ENCODE data around the gene GRID1. TPM values are rescaled to one million over a fixed set of nuclear protein-coding genes. Genes with fewer than 3 reads are reported as not detected.

Gene GRID1
- total and polyA plus RNA-seq, 11 donors = 0.69 to 3.4 (median 1.6) TPM

DNA sequence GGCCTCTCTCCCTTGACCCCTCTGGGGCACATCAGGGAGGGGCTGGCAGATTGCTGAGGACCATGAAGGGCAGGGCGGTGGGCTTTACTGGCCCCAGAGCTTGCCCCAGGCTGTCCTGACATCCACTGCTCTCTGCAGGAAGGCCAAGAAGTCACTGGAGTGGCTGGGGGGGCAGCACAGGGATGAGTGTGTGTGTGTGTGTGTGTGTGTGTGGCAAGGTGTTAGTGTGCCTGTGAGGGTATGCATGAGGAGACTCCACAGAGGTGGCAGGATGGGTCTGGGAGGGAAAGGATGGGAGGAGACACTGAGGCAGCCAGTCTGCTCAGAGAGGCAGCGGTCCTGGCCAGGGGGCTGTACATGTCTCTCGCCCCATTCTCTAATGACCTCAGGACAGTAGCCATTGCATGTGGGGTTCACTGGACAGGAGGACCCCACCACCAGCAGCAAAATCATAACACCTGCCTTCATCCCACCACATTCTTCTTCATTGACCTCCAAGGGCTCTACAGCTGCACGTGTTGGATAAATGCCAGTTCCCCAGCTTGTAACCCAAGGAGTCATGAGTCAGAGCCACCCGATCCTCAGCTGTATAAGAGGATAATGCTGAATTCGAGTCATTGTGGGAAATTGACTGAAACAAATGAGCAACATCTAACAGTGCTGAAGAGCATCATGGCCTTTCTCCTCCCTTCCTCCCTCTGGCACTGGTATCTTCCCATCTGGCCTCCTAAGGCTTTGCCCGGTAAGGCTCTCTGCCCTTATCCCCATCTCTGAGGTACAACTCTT, 720.5 kb downstream of the GRID1 start:
- intact Hi-C loops (cut with DNase I) = no loop called here
- H3K27ac ChIP-seq = no peak overlapping the region
- no peaks in the 10 kb centered on the region for H3K27me3 ChIP-seq
- no peaks in the 10 kb centered on the region for H3K36me3 ChIP-seq
- WGBS, 4 donors = 82 to 87% (median 85%) methylated on average over 7 of the region's 7 CpGs
- ATAC-seq = no peak
- TF ChIP-seq POLR2A (IDR thresholded peaks at IDR 0.05) (no peak), CTCF (IDR thresholded peaks at IDR 0.05) (no peak)
- H3K9me3 ChIP-seq = no peaks in the 10 kb centered on the region
- no peak overlapping the region for H3K4me3 ChIP-seq
- DNase-seq = no peak
- peaks cover 0 to 14% (median 0%) of the 10 kb centered on the region in 12 donors for H3K4me1 ChIP-seq

DNA sequence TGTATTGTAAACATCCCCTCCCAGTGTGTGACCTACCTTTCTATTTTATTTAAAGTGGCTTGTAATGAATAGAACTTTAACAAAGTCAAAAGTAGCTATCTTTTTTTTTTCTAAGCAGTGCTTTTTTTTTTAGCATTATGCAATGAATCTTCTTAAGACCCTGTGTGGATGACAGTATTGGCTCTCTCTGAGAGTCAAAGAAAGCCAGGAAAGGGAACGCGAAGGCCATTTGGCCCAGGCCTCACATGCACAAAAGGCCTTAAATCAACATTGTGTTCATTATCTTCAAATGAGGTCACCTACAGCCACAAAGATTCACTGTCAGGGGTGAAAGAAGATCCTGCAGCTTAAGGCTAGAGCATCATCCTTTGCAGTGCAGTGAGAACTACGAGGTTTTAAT, 721.5 kb downstream of the GRID1 start:
- Histone ChIP-seq H3K4me3 (no peak overlapping the region), H3K27ac (no peak overlapping the region), H3K36me3 (no peaks in the 10 kb centered on the region), H3K4me1 (peaks cover 0 to 14% (median 0%) of the 10 kb centered on the region in 12 donors), H3K27me3 (no peaks in the 10 kb centered on the region), H3K9me3 (no peaks in the 10 kb centered on the region)
- ATAC-seq = no peak
- TF ChIP-seq POLR2A (IDR thresholded peaks at IDR 0.05) (no peak), CTCF (IDR thresholded peaks at IDR 0.05) (no peak)
- intact Hi-C loops (cut with DNase I) = no loop called here
- no peak for DNase-seq
- 60 to 71% (median 69%) methylated on average over 3 of the region's 3 CpGs for WGBS, 4 donors

DNA sequence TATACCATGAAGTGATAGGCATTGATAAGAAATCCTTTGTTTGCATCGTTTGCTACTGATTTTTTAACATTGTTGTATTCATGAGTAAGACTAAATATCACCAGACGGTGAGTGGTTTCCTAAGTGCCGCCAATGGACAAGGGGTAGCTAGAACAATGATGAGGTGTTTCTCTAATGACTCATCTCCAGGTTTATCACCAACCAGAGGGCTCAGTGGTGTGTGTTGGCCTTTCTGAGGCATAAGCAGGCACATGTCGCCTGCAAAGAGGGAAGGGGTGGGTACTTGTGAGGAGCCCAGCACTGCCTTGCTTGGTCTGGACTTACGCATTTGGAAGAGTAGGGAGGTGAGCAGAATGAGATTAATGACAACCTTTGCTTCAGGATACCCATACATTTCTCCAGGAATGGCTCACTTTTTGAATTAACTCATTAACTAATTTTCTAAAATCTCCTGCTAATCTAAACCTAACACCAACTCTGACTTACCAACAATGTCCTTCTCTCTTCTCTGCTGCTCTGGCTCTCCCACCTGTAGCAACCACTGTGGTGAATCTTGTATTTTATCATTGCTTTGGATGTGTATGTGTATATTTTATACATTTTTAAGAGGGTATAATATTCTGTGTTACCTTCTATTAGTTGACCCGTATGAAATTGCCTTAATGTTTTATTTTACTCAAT, 722.6 kb downstream of the GRID1 start:
- 87 to 92% (median 88%) methylated on average over 6 of the region's 6 CpGs for WGBS, 4 donors
- no peaks in the 10 kb centered on the region for H3K9me3 ChIP-seq
- intact Hi-C loops (cut with DNase I) = no loop called here

More for the DNA sequence above, 722.6 kb downstream of the GRID1 start:
- DNase-seq = no peak
- no peak for ATAC-seq
- no peak overlapping the region for H3K27ac ChIP-seq
- H3K27me3 ChIP-seq = no peaks in the 10 kb centered on the region
- peaks cover 0 to 14% (median 0%) of the 10 kb centered on the region in 12 donors for H3K4me1 ChIP-seq
- TF ChIP-seq CTCF (IDR thresholded peaks at IDR 0.05) (no peak), POLR2A (IDR thresholded peaks at IDR 0.05) (no peak)
- H3K36me3 ChIP-seq = no peaks in the 10 kb centered on the region
- no peak overlapping the region for H3K4me3 ChIP-seq
